ENCODE data around the gene CHCHD10.

CHCHD10 gene

GRCh38 chr22:23769321-23769965 is 1.7 kb upstream of the CHCHD10 start:
- DNase-seq: no peak

DNA sequence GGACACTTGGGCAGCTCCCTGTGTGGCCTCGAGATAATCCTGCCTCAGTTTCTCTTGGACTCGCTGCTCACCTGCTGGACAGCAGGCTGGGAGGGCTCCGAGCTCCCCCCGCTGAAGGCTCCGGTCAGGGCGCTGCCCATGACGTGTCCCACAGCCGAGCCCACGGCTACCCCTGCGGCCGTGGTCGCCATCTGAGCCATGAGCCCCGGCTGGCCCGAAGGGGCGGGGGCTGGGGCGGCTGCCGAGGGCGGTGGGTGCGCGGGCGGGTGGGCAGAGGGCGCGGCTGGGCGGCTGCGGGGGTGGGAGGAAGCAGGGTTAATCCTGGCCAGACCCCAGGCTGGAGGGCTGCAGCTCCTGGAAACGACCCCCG is 484 bp downstream of the CHCHD10 start:
- no peak for DNase-seq

DNA sequence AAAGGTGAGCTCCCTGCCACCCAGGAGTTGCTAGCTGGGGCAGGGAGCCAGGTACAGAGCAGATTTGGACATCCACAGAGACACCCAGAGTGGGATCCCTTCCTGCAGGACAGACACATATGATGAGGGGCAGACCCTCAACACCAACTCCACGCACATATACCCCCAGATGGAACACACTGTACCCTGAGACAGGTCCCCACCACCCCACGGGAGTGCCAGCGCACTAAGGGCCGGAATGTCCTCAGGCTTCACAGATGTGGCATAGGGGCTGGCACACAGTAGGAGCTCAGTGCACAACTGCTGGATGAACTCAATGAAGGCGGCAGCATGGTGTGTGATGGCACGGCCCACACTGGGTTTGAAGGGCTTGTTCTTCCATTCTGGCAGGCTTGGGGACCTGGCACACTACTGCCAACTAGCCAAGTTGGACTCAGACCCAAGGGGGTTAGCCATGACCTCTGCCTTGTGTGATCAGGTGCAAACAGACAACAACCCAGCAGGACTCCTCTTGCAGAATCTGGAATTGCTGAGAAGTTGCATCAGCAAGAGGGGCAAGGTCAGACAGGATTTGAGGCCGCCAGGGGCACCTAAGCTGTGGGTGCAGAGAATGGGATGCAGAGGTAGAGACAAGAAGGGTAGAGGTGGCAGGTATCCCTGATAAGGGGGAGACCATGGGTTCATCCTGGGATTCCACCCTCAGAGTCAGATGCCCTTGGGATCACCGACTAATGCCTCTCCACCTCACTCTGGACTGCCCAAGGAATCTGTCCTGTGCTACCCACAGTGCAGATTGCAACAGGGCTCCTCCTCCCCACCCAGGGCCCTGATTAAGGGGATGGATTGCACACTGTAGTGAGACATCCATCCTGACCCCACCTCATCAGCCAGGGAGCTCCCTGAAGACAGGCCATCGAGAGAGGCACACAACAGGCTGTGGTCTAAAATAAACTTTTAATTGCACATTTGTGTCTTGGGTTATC is 2.6 kb downstream of the CHCHD10 start:
- no peak for DNase-seq

DNA sequence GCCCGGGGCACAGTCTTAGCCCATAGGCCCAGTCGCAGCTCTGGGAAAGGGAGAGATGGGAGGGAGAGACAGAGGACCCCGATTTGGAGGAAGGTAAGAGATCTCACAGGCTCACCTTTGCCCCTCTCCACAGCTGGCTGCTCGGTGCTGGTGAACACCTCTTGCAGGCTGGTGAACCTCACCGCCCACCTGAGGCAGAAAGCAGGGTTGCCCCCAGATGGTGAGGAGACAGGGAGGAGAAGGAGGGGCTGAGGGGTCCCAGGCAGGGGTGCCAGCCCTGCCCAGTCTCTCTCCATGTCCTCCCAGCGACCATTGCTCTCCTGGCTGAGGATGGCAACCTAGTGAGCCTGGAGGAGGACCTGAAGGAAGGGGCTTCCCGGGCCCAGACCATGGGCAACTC is 3.8 kb downstream of the CHCHD10 start:
- DNase-seq: no peak

GRCh38 chr22:23763579-23763945 is 4.2 kb downstream of the CHCHD10 start:
- DNase-seq: peak; percentile 80

- DNase-seq: peak; percentile 42
Observed at GRCh38 chr22:23762842-23763578, 4.8 kb downstream of the CHCHD10 start, which contains the start of gene C22orf15. TSS of gene C22orf15 (plus strand) at chr22:23762990. CDS start at chr22:23763307, 317 bp downstream.

GRCh38 chr22:23760056-23760455 is 7.7 kb downstream of the CHCHD10 start:
- no peak for DNase-seq

DNA sequence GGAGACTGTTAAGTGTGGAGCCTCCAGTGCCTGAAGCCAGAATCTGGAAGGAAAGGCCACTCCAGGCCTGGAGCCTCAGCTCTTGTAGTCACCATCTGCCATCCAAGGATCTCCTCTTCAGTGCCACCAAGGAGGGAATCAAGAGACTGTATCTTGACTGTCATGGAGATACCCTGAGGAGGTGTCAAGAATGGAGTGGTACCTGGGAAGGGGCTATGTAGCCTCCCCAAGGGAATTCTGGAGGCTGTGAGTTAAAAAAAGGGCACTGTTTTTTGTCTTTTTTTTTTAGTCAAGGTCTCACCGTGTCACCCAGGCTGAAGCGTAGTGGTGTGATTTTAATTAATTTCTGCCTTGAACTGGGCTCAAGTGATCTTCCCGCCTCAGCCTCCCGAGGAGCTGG is 8.2 kb downstream of the CHCHD10 start:
- DNase-seq: no peak

DNA sequence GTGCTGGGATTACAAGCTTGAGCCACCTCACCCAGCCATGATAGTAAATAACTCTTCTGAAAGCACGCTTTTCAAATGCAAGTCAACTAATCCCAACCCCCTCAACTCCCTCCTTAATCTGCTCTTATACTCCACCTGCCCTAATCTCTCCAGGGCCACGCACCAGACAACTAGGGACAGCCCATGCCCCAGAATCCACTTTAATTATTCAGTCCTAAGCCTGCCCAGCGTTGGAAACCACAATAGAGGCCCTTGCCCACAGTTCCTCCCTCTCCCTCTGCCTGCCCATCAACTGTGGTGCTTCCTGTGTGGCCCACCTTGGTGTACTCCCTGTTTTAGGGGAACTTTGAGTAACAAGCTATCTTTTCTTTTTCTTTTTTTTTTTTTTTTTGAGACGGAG is 10.9 kb downstream of the CHCHD10 start:
- DNase-seq: no peak

DNA sequence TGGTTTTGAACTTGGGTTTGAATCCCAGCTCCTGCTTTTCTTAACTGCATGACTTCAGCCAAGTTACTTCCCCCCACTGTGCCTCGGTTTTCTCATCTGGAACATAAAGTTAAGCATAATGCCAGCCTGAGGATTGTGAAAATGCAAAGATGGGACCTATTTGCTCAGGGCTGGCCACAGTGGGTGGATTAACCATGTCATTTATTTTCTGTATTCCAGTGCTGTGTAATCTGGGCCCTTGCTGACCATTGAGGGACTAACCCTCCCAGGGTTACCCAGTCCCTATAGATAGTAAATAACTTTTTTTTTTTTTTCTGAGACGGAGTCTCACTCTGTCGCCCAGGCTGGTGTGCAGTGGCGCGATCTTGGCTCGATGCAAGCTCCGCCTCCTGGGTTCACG is 12.1 kb downstream of the CHCHD10 start:
- no peak for DNase-seq

GRCh38 chr22:23754980-23755636 is 12.7 kb downstream of the CHCHD10 start:
- DNase-seq: no peak

GRCh38 chr22:23754220-23754919 is 13.4 kb downstream of the CHCHD10 start, which contains the start of gene VPREB3:
TSS of gene VPREB3 (minus strand) at chr22:23754425. CDS start at chr22:23754363, 62 bp downstream.
- no peak for DNase-seq

GRCh38 chr22:23753385-23753784 is 14.4 kb downstream of the CHCHD10 start:
- DNase-seq: no peak

DNA sequence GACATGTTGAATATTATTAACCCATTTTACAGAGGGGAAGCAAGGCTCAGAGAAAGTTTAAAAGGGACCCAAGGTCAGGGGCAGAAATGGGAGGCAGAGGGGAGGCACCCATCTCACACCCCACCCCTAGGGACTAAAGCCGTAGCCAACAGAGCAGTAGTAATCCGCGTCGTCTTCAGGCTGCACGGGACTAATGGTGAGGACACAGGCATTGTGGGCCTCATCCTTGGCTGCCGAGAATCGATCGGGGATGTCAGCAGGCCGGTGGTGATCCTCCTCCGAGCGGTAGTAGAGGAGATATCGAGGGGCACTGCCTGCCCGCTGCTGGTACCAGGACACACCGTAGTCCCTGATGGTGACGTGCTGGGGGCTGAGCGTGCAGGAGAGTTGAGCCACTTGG is 15.0 kb downstream of the CHCHD10 start:
- DNase-seq: no peak

DNA sequence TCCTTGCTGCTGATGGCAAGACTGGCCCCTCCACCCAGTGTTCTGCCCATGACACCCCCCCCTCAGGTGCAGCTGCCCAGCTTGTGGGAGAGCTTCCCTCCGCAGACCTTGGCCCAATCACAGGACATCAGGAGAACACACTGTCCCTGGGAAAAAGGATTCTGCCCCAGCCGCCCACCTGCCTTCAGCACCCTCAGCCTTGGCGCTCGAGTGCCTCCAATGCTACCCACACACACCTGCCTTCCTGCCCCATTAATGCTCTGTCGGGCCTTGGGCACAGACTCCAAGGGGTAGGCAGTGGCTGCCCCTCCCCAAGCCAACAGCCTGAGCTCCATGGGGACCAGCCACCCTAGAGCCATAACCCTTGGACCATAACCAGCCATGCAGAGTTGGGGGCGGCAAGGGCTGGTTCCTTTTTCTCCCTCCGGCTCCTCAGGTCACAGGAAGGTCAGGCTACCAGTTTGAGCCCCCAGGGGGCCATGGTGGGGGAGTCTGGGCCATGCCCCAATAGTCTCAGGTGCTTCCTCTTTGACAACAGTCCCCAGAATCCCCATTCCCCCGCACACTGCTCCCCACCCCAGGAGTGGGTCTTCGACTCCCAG is 15.6 kb downstream of the CHCHD10 start:
- no peak for DNase-seq

DNA sequence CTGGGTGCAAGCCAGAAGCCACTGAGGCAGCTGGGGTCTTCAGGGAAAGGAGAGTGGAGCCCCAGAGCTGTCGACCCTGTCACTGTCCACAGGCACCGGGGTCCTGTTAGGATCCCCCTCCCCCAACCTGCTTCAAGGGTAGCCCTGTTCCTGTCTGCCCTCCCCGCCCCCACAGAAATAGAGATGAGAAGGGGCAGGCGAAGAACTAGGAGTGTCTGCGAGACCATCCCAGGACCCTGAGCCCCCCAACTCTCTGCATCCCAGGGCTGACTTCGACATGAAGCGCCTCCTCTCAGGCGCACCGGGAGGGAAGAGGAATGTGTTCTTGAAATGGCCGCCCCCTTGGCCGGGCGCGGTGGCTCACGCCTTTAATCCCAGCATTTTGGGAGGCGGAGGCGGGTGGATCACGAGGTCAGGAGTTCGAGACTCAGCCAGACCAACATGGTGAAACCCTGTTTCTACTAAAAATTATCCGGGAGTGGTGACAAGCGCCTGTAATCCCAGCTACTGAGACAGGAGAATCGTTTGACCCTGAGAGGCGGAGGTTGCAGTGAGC is 16.3 kb downstream of the CHCHD10 start:
- no peak for DNase-seq

- DNase-seq: peak; percentile 86
Observed at GRCh38 chr22:23750714-23751440, 16.9 kb downstream of the CHCHD10 start, which contains the start of gene ZNF70. TSS of gene ZNF70 (minus strand) at chr22:23751112. CDS start at chr22:23745140, 5,972 bp downstream.

DNA sequence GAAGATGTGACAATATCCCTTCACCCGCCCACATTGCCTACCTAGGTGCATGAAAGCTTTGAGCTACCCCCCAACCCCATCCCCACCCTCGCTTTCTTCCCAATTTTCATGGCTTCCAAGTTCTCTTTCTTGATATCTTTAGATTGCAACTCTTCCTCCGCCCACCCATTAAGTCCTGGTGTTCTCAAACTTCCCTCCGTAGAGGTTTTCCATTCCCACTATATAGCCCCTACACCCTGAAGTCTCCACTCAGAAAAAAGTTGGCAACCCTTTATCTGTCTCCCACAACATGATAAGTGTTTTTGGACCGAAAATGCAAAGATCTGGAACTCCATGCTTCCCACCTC is 17.4 kb downstream of the CHCHD10 start:
- DNase-seq: no peak

GRCh38 chr22:23749841-23750301 is 17.9 kb downstream of the CHCHD10 start:
- no peak for DNase-seq

GRCh38 chr22:23745791-23746190 is 22.0 kb downstream of the CHCHD10 start:
- DNase-seq: no peak

GRCh38 chr22:23744485-23744884 is 23.3 kb downstream of the CHCHD10 start:
- DNase-seq: no peak

All from stimulated activated CD8-positive, alpha-beta memory T cell treated with anti-CD3 and anti-CD28 coated beads, Interleukin-4, amount 100 ng/mL, for 48 hours (primary cell).